ENCODE results near the gene MYH10. TPM values are rescaled to one million over a fixed set of nuclear protein-coding genes. Genes with fewer than 3 reads are reported as not detected.

Gene MYH10
- total RNA-seq, 1 experiment from 2014 or later, result 84.4 TPM

DNA sequence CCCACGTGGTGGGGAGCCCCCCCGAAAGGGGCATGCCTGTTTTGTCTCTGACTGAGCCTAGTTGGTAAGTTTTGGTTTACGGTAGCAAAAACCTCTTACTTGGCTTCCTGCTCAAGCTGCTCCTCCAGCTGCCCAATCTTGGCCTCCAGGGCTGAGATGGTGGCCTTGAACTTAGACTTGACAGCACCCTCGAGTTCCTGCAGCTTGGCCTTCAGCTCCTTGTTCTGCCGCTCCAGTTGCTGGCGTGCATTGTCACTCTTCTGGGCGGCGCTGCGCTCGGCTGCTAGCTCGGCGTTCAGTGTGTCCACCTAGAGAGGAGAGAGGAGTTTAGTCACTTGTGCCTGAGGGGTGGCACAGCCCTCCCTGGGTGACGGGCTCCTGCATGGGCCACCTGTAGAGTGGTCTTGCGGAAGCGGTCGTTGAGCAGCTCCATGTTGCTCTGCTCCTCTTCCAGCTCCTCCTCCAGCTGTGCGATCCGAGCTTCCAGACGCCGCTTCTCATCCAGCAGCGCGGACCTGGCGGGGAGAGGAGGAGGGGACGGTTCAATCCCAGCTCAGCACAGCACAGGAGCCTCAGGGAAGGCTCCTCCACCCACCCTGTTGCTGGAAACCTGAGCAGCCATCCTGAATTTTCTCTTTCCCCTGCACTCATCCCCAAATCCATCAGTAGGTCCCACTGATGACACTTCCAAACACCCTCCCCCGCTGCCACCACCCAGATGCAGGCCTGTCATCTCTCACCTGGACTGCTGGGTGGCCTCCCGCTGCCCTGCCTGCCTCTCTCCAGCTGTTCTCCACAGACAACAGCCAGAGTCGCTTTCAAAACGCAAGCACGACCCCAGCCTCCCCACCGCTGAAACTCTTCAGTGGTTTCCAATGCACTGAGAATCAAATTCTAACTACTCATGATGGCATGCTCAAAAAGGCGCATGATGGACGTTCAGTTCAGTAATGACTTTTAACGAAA is 150.2 kb downstream of the MYH10 start:
- H3K36me3 ChIP-seq (replicated peaks; ENCODE audit: control insufficient read depth, insufficient read depth, low read length), result peaks cover 62% of the 10 kb centered on the region
- peak; percentile 24 for DNase-seq
- no peaks in the 10 kb centered on the region for H3K27me3 ChIP-seq (ENCODE audit: control insufficient read depth, insufficient read depth, low read length)
- no peak overlapping the region for H3K4me3 ChIP-seq (ENCODE audit: insufficient read depth, low read depth, low read length)

DNA sequence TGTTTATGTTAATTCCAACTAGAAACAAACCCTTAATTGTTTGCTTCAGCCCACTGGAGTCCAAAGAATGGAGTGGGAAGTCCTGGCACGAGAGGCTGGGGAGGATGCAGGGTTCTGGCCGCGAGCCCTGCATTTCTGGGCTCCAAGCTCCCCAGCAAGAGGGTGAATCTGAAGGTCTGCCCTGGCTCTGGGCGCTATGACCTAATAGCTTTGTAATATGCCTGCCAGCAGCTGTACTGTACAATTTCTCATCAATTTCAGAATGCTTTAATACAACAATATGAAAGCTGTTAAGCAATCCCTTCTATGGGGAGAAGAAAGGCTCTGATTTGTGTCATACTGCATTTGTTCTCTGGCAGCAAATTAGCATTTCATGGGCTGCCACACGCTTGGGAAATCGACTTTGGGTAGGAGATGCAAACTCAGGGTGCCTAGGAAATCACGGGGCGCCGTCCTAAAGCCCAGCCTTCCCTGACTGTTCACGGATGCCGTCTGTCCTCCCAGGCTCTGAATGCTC is 151.0 kb downstream of the MYH10 start:
- peaks cover 66% of the 10 kb centered on the region for H3K36me3 ChIP-seq (replicated peaks; ENCODE audit: control insufficient read depth, insufficient read depth, low read length)
- DNase-seq, result peak; percentile 14
- H3K27me3 ChIP-seq (ENCODE audit: control insufficient read depth, insufficient read depth, low read length), result no peaks in the 10 kb centered on the region
- no peak overlapping the region for H3K4me3 ChIP-seq (ENCODE audit: insufficient read depth, low read depth, low read length)

DNA sequence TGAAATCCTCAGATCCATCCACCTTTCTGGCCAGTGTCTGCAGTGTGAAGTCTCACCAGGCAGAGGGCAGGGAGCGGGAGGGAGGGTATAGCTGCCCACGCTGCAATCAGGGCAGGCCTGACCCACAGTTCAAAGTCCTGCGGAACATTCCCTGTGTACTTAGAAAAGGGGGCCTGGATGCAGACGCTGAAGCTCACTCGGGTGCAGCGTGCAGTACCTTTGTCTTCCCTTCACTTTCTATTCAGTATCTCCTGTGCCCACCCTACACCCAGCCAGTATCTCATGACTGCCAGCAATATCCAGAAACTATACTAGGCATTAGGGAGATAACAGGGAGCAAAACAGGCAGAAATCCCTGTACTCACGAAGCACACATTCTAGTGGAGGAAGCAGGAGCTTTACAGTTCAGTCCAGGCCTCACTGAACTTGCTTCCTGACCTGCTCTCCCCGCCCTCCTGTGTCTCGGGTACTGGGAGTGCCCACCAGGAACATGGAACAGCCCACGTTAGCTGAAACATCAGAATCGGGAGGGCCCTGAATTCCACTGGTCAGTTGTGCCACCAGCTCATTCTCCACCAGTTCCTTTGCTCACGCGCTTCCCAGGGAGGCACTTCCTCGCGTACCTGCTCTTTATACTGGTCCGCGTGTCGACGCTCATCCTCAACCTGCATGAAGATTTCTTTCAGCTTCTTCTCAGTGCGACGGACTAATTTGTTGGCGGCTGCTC is 152.6 kb downstream of the MYH10 start:
- H3K36me3 ChIP-seq (replicated peaks; ENCODE audit: control insufficient read depth, insufficient read depth, low read length), result peaks cover 62% of the 10 kb centered on the region
- H3K4me3 ChIP-seq (ENCODE audit: insufficient read depth, low read depth, low read length), result no peak overlapping the region
- no peaks in the 10 kb centered on the region for H3K27me3 ChIP-seq (ENCODE audit: control insufficient read depth, insufficient read depth, low read length)
- peak; percentile 26 for DNase-seq

DNA sequence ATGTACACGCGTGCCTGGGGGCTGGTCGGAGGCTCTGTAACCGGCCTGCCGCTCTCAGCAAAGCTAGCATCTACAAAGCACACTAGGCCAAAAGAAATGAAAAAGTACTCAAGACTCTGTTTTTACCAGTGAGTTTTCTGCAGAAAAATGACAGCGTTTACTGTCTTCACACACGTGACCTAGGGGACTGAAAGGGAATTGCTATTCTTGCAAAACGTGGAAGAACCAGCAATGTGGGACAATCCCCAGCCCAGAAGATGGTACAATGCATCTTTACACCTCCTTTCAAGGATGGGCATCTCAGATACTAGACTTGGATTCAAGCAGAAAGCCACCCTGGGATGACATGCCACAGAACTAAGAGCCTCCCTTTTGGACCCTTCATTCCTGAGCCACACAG is 153.4 kb downstream of the MYH10 start:
- Histone ChIP-seq H3K27me3 (ENCODE audit: control insufficient read depth, insufficient read depth, low read length) (no peaks in the 10 kb centered on the region), H3K4me3 (ENCODE audit: insufficient read depth, low read depth, low read length) (no peak overlapping the region), H3K36me3 (replicated peaks; ENCODE audit: control insufficient read depth, insufficient read depth, low read length) (peaks cover 57% of the 10 kb centered on the region)
- peak; percentile 19 for DNase-seq

DNA sequence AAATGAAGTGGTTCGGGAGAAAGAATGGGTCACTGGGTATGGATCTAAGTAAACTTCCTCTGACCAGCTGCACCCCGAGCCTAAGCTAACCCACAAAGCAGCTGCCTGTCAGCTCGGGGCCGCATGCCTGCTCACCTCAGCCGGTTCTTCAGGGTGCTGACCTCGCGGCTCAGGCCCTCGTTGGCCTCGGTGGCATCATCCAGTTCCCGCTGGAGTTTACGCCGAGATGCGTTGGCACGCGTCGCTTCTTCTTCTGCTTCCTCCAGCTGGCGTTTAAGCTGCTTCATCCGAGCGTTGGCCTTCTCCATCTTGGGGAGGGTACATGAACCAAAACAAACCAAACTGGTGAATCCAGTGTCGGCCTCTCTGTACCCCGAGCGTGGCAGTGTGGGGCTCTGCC is 153.8 kb downstream of the MYH10 start:
- peak; percentile 26 for DNase-seq
- no peaks in the 10 kb centered on the region for H3K27me3 ChIP-seq (ENCODE audit: control insufficient read depth, insufficient read depth, low read length)
- H3K4me3 ChIP-seq (ENCODE audit: insufficient read depth, low read depth, low read length), result no peak overlapping the region
- peaks cover 53% of the 10 kb centered on the region for H3K36me3 ChIP-seq (replicated peaks; ENCODE audit: control insufficient read depth, insufficient read depth, low read length)

DNA sequence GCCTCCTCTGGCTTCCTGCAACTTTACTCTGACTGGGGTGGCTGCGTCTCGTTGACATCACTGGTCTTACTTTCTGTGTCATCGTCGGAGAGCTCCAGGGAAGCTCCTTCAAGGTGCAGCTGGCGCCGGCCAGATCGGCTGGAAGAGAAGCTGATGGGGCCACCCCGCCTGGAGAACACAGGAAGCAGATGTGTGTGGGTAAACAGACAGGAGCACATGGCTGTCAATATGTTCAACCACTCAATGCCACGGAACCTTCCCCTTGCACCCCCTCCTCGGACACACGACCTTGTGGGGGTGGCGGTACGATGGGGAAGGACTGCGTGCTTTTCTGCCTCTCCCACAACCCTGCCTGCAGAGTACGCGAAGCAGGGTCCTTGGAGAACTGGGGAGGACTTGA is 154.7 kb downstream of the MYH10 start:
- H3K4me3 ChIP-seq (ENCODE audit: insufficient read depth, low read depth, low read length), result no peak overlapping the region
- H3K36me3 ChIP-seq (replicated peaks; ENCODE audit: control insufficient read depth, insufficient read depth, low read length), result peaks cover 50% of the 10 kb centered on the region
- H3K27me3 ChIP-seq (ENCODE audit: control insufficient read depth, insufficient read depth, low read length), result no peaks in the 10 kb centered on the region
- peak; percentile 28 for DNase-seq

DNA sequence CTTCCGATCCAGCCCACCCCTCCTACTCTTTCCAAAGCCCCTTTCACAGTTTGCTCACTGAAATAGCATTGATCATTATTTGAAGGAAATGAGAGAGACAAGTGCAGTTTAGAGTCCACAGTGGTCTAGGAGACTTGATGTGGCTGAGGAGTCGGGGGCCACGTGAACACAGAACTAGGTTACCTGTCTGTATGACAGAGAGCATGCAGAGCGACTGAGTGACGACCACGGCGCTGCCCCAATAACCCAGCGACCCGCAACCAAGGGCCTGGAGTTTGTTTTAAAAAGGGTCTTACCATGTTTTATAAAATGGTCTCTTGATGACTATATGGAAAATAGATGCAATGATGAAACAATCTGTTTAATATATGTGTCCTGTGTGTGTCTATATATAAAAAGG is 155.3 kb downstream of the MYH10 start:
- no peak overlapping the region for H3K4me3 ChIP-seq (ENCODE audit: insufficient read depth, low read depth, low read length)
- peaks cover 47% of the 10 kb centered on the region for H3K36me3 ChIP-seq (replicated peaks; ENCODE audit: control insufficient read depth, insufficient read depth, low read length)
- peak; percentile 8 for DNase-seq
- H3K27me3 ChIP-seq (ENCODE audit: control insufficient read depth, insufficient read depth, low read length), result no peaks in the 10 kb centered on the region

DNA sequence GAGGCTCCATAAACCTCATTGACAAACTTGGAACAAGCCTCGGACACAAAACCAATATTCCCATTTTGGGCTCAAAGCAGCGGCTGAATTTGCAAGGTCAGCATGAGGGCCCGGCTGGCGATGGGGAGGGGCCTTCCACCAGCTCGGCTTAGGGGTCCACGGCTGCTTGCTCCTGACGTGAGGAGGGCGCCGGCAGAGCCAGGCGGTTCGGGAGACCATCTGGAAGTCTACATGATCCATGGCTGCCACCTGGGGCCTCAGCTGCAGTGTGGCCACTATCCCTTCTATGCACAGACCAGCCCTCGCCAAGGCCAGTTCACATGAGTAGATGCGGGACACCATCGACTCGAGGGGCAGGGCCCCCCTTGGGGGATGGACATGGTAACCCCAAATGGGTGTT is 155.7 kb downstream of the MYH10 start:
- H3K27me3 ChIP-seq (ENCODE audit: control insufficient read depth, insufficient read depth, low read length), result no peaks in the 10 kb centered on the region
- peaks cover 43% of the 10 kb centered on the region for H3K36me3 ChIP-seq (replicated peaks; ENCODE audit: control insufficient read depth, insufficient read depth, low read length)
- DNase-seq, result peak; percentile 37
- H3K4me3 ChIP-seq (ENCODE audit: insufficient read depth, low read depth, low read length), result no peak overlapping the region

DNA sequence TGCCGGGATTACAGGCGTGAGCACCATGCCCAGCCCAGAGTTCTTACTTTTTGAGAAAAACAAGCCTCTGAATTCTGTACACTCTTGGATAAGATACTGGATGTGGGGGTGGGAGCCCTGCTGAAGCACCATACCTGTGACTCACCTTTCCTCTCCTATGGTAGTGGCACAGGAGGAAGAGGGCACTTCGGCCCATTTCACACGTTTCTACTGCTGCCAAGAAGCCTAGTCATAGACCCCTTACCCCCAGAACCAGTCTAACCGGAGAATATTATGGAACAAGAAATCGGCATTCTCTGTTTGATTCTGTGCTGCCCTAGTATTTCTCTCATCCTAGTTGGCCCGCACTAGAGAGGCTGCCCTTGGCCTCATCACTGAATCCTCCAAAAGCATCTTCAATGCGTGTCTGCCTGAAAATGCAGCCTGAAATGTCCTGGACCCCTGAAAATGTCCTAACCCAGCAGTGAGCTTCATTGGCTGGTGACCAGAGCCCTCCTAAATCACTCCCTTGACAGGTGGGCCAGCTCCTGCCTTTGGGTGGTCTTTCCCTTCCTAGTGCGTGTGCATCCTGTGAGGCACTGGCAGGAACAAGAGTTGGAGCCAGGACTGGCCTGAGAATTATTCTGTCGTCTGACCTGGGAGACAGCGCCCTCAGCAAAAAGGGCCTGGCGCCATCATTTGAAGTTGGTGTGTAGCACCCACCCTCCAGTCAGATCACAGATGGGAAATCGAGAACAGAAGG is 156.9 kb downstream of the MYH10 start:
- no peak overlapping the region for H3K4me3 ChIP-seq (ENCODE audit: insufficient read depth, low read depth, low read length)
- peaks cover 37% of the 10 kb centered on the region for H3K36me3 ChIP-seq (replicated peaks; ENCODE audit: control insufficient read depth, insufficient read depth, low read length)
- DNase-seq, result peak; percentile 17
- H3K27me3 ChIP-seq (ENCODE audit: control insufficient read depth, insufficient read depth, low read length), result no peaks in the 10 kb centered on the region

DNA sequence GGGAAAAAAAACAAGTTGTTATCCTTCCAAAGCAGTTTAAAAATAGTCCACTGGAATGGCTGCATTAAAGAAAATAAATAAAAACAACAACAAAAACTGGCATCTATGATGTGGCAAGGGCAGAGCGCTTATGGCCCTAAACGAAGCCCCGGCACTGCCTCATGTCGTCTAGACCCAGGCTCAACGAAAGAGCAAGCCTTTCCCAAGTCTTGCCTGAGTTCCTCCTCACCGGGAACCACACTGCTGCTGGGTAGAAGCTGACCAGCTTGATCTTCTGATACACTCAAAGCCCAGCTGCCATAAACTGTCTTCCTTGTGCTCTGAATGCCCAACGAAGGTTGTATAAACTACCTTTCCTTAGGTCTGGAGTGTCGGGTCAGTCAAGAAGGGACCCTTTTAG is 157.9 kb downstream of the MYH10 start:
- Histone ChIP-seq H3K36me3 (replicated peaks; ENCODE audit: control insufficient read depth, insufficient read depth, low read length) (peaks cover 31% of the 10 kb centered on the region), H3K4me3 (ENCODE audit: insufficient read depth, low read depth, low read length) (no peak overlapping the region), H3K27me3 (ENCODE audit: control insufficient read depth, insufficient read depth, low read length) (no peaks in the 10 kb centered on the region)
- peak; percentile 28 for DNase-seq

DNA sequence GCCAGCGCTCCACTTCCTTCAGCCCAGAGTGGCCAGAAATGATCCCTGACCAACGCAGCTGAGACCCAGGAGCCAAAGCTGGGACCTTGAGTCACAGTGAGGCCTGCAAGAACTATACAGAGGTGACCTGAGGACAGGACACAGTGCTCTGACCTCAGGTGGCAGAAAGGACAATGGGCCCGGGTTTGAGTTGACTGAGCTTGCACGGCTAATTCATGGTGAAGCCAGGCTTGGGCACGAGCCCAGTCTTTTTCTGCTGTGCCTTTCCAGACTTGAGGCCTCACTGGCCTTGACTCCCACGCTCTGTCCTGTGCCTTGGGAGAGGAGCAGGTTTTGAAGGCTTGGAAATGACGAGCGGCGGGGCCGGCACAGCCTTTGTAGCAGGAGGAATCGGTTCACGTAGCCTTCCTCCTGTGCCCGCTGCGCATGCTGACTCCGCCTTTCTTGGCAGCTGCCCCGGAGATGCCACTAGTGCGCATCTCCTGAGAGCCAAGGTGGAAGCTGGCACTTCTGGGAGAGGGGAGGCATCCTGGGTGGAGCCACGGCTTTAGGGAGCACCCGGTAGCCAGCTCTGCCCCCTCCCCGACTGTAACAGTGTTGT is 160.0 kb downstream of the MYH10 start:
- no peak overlapping the region for H3K4me3 ChIP-seq (ENCODE audit: insufficient read depth, low read depth, low read length)
- H3K36me3 ChIP-seq (replicated peaks; ENCODE audit: control insufficient read depth, insufficient read depth, low read length), result peaks cover 13% of the 10 kb centered on the region
- no peaks in the 10 kb centered on the region for H3K27me3 ChIP-seq (ENCODE audit: control insufficient read depth, insufficient read depth, low read length)
- DNase-seq, result peak; percentile 39

DNA sequence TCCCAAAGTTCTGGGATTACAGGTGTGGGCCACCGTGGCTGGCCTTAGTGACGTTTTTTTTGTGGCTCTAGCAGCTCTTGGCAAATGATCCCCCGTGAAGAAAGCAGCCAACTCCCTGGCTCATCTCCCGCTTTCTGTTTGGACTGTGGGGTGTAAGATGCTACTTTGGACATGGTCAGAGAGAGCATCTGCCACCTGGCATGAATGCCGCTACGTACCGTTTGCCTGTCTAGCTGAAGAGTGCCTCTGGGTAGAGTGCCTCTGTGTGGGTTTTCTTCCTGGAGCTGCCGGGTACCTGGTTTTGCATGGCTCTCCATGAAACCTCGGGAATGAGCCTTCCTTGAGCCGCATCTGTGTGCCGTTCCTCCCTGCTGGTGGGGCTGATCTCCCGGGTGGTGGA is 160.6 kb downstream of the MYH10 start:
- peaks cover 10% of the 10 kb centered on the region for H3K36me3 ChIP-seq (replicated peaks; ENCODE audit: control insufficient read depth, insufficient read depth, low read length)
- peak; percentile 35 for DNase-seq

DNA sequence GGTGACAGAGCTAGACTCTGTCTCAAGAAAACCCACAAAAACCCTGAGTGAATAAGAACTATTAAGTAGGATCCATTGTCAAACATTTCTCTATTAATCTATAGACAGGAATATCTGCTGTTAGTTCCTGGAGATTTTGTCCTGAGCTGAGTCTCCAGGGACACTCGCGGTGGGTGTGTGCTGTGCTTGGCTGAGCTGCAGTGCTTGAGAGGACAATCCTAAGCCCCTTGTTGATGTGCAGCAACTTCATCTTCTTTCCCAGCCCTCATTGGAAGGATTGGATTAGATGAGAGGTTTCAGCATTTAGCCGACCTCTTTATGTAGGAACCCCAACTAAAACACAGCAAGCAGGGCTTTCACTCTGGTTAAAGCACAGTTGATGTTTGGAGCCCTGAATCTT is 161.5 kb downstream of the MYH10 start:
- Histone ChIP-seq H3K4me3 (ENCODE audit: insufficient read depth, low read depth, low read length) (no peak overlapping the region), H3K36me3 (replicated peaks; ENCODE audit: control insufficient read depth, insufficient read depth, low read length) (peaks cover 9% of the 10 kb centered on the region), H3K27me3 (ENCODE audit: control insufficient read depth, insufficient read depth, low read length) (no peaks in the 10 kb centered on the region)
- no peak for DNase-seq

More for the DNA sequence above, 160.6 kb downstream of the MYH10 start:
- H3K27me3 ChIP-seq (ENCODE audit: control insufficient read depth, insufficient read depth, low read length), result no peaks in the 10 kb centered on the region
- no peak overlapping the region for H3K4me3 ChIP-seq (ENCODE audit: insufficient read depth, low read depth, low read length)

DNA sequence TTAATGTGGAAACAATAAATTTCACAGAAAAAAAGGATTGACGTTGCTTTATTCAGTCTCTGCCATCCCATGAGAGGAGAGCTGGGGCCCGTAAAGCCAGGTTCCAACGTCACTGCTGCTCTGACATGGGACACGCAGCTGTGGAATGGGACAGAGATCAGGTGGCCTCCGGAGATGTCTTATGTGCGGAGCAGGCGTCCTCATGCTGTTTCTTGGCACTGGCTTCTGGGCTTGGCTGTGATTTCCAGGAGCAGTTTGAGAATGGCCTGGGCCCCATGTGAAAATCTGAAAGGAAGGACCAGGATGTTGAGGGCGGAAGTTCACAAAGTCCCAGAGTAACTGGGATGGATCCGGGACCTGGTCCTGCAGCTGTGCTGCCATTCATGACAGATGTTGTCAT is 162.4 kb downstream of the MYH10 start:
- Histone ChIP-seq H3K27me3 (ENCODE audit: control insufficient read depth, insufficient read depth, low read length) (no peaks in the 10 kb centered on the region), H3K4me3 (ENCODE audit: insufficient read depth, low read depth, low read length) (no peak overlapping the region), H3K36me3 (replicated peaks; ENCODE audit: control insufficient read depth, insufficient read depth, low read length) (peaks cover 5% of the 10 kb centered on the region)
- peak; percentile 20 for DNase-seq

Measured in H7 (cell line).